B cell (primary cell): ENCODE measurements around the gene MED15.

Experiments
- CTCF ChIP-seq: fragments of 200-600 bp; IDR thresholded peaks from one replicate; pipeline ENCODE4 v1.8.0; 2022; ENCODE audit warnings: antibody characterized with exemption, mild to moderate bottlenecking
- EZH2 ChIP-seq: IDR thresholded peaks from 2 replicates; pipeline ENCODE4 v1.6.1; 2012; ENCODE audit warnings: borderline replicate concordance, low read depth, mild to moderate bottlenecking, moderate library complexity, low read length; ENCODE audit not compliant: insufficient read depth, poor library complexity, severe bottlenecking

- no peak for TF ChIP-seq CTCF
- no peak for TF ChIP-seq EZH2
These were observed 34.6 kb upstream of the MED15 start for GRCh38 chr22:20472629-20473442.
